ENCODE measurements around the gene GABPB2. TPM values are rescaled to one million over a fixed set of nuclear protein-coding genes. Genes with fewer than 3 reads are reported as not detected.

The GABPB2 gene
- total RNA-seq (2013), result 12.9 TPM
- polyA plus RNA-seq (10 to 100 TPM in 1 of 3 donors, 1 to 10 TPM in 2; 2.2 to 14.0 (median 2.2) TPM), polyA minus RNA-seq (8.5 and 10.9 TPM in 2 replicates), total RNA-seq (2.8 to 26.3 (median 18.3) reads per million in 11 experiments)

DNA sequence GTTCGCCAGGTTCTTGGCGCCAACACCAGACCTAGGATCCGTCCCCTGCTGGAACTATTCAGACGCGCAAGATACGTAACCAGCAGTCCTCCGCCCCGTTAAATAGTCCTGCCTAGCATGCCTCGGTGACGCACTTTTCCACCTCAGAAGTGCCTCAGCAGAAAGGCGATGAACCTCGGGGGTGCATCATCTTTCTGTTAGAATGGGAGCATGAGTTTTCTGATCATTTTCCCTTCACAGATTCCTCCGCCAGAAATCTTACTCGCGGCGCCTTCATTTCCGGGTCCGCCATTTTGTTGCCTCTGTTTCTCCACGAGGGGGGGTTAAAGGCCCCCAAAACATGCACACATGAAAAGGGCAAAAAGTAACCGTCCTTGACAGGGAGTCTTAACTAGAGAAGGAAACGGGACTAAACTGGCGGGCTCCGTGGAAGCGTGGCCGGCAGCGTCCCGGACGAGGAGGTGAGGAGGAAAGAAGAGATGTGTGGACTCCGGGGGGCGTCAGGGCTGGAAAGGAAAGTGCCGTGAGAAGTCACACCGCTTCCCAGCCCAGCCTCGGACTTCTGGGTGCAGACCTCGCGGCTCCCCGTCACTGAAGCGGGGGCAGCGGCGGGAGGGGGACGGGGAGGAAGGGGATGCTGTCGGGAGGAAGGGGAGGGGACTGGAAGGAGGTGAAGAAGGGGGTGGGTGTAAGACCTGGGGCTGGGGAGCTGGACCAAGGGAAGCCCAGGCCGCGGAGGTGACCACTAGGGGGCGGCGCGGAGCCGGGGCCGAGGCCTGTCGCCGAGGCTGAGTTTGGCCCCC, at the start of gene GABPB2:
Gene GABPB2, plus strand, starts transcription at position 288 of the 803 bp plus-strand sequence. CDS start 17,429 bp downstream, outside the sequence.
- DNase-seq, result peak; percentile 82 to 87 (median 83)
- TF ChIP-seq CTCF (IDR thresholded peaks at IDR 0.05), result peak; percentile 96
- Mint-ChIP-seq H3K9me3 (no peaks in the 10 kb centered on the region), H3K27me3 (ENCODE audit: low read depth in 3 of 3) (no peaks in the 10 kb centered on the region), H3K4me1 (peaks cover 8% of the 10 kb centered on the region), H3K27ac (peak within 1 kb of the TSS; percentile 99 to 100 (median 99)), H3K36me3 (peaks cover 8 to 29% of the 10 kb centered on the region in 2 donors), H3K4me3 (peak within 1 kb of the TSS; percentile 100)
- Histone ChIP-seq H3K27me3 (ENCODE audit: control insufficient read depth in 2 of 2, insufficient read depth in 2 of 2, low read length in 2 of 2) (no peaks in the 10 kb centered on the region), H3K79me2 (ENCODE audit: insufficient read depth, low read length) (peaks cover 19% of the 10 kb centered on the region), H3K4me3 (replicated peaks in 1 of 3; ENCODE audit: low read depth in 2 of 3, low read length in 3 of 3) (peak within 1 kb of the TSS; percentile 75 to 100 (median 94)), H3K4me2 (replicated peaks; ENCODE audit: extremely low read depth, low read length, poor library complexity, severe bottlenecking) (peak within 1 kb of the TSS; percentile 85), H2AFZ (ENCODE audit: insufficient read depth, low read depth, low read length, poor library complexity, severe bottlenecking) (peak within 1 kb of the TSS; percentile 99), H3K4me1 (ENCODE audit: control insufficient read depth in 1 of 2, insufficient read depth in 2 of 2, low read length in 2 of 2) (peaks cover 15 to 23% of the 10 kb centered on the region in 2 donors), H3K27ac (ENCODE audit: low read depth in 1 of 2, low read length in 2 of 2) (peak within 1 kb of the TSS; percentile 78 to 95), H3K9ac (ENCODE audit: insufficient read depth, low read length, poor library complexity, severe bottlenecking) (peak within 1 kb of the TSS; percentile 90), H4K20me1 (ENCODE audit: insufficient read depth, low read length) (no peaks in the 10 kb centered on the region), H3K9me3 (replicated peaks in 1 of 2; ENCODE audit: control insufficient read depth in 1 of 2, insufficient read depth in 1 of 2, low read length in 2 of 2) (no peaks in the 10 kb centered on the region), H3K36me3 (replicated peaks in 1 of 2; ENCODE audit: control insufficient read depth in 1 of 2, insufficient read depth in 2 of 2, low read length in 2 of 2) (no peaks in the 10 kb centered on the region)
- intact Hi-C loops (cut with micrococcal nuclease), result no loop called here
- WGBS (ENCODE audit: insufficient coverage), result 0% methylated on average over 31 of the region's 50 CpGs

GRCh38 chr1:151024540-151025146, 45.9 kb upstream of the GABPB2 start:
- Histone ChIP-seq H3K9ac (ENCODE audit: insufficient read depth, low read length, poor library complexity, severe bottlenecking) (no peak overlapping the region), H3K4me3 (replicated peaks in 1 of 3; ENCODE audit: low read depth in 2 of 3, low read length in 3 of 3) (no peak overlapping the region), H3K27ac (ENCODE audit: low read depth in 1 of 2, low read length in 2 of 2) (no peak overlapping the region), H3K36me3 (replicated peaks in 1 of 2; ENCODE audit: control insufficient read depth in 1 of 2, insufficient read depth in 2 of 2, low read length in 2 of 2) (peaks cover 17 to 46% of the 10 kb centered on the region in 2 donors), H3K79me2 (ENCODE audit: insufficient read depth, low read length) (no peaks in the 10 kb centered on the region), H3K4me2 (replicated peaks; ENCODE audit: extremely low read depth, low read length, poor library complexity, severe bottlenecking) (peak overlapping the region; percentile 4), H3K9me3 (replicated peaks in 1 of 2; ENCODE audit: control insufficient read depth in 1 of 2, insufficient read depth in 1 of 2, low read length in 2 of 2) (no peaks in the 10 kb centered on the region), H3K4me1 (ENCODE audit: control insufficient read depth in 1 of 2, insufficient read depth in 2 of 2, low read length in 2 of 2) (peaks cover 4 to 7% of the 10 kb centered on the region in 2 donors), H3K27me3 (ENCODE audit: control insufficient read depth in 2 of 2, insufficient read depth in 2 of 2, low read length in 2 of 2) (no peaks in the 10 kb centered on the region), H4K20me1 (ENCODE audit: insufficient read depth, low read length) (no peaks in the 10 kb centered on the region), H2AFZ (ENCODE audit: insufficient read depth, low read depth, low read length, poor library complexity, severe bottlenecking) (peak overlapping the region; percentile 7)
- Mint-ChIP-seq H3K27ac (peak overlapping the region in 2 of 7 donors; percentile 54 to 70), H3K27me3 (ENCODE audit: low read depth in 3 of 3) (no peaks in the 10 kb centered on the region), H3K4me3 (peak overlapping the region; percentile 51 to 66), H3K9me3 (no peaks in the 10 kb centered on the region), H3K4me1 (peaks cover 3% of the 10 kb centered on the region), H3K36me3 (peaks cover 33 to 64% of the 10 kb centered on the region in 2 donors)
- WGBS (ENCODE audit: insufficient coverage), result 4% methylated on average over 4 of the region's 6 CpGs
- intact Hi-C loops (cut with micrococcal nuclease), result loop anchor here in 1 of 2 donors (5.0 kb wide), 2 partner anchors 33 to 133 kb away; partner anchors contain the start of genes CDC42SE1 and TNFAIP8L2
- DNase-seq, result peak; percentile 70 to 82 (median 71)
- TF ChIP-seq CTCF (IDR thresholded peaks at IDR 0.05), result peak; percentile 75

All from CD14-positive monocyte (primary cell).